Measurements from ENCODE around the gene MALT1.

MALT1 gene

DNA sequence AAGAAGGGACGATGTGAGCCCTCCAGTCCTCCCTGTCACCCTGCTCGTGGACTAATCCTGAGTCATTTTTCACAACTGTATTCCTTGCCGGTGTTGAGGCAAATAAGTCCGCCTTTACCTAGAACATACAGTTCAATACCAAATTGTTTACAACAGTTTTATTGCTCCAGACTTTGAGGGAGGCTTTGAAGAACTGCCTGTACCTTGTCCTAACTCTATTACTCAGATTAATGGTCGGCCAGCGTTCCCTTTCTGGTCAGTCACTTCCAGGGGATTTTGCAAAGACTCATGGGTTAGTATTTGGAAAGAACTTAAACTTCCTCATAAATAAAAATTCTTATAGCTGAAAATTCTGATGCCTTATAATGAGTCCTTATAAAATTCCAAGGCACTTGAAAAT lies 108.3 kb downstream of the MALT1 start:
- no peak for FAIRE-seq

DNA sequence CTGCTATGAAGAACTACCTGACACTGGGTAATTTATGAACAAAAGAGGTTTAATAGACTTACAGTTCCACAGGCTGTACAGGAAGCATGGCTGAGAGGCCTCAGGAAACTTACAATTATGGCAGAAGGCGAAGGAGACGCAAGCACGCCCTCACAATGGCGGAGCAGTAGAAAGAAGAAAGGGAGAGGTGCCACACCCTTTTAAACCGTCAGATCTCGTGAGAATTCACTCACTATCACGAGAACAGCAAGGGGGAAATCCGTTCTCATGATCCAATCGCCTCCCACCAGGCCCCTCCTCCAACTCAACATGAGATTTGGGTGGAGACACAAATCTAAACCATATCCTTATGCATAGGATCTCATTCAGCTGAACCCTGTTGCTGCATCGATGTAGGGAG lies 108.8 kb downstream of the MALT1 start:
- no peak for FAIRE-seq

DNA sequence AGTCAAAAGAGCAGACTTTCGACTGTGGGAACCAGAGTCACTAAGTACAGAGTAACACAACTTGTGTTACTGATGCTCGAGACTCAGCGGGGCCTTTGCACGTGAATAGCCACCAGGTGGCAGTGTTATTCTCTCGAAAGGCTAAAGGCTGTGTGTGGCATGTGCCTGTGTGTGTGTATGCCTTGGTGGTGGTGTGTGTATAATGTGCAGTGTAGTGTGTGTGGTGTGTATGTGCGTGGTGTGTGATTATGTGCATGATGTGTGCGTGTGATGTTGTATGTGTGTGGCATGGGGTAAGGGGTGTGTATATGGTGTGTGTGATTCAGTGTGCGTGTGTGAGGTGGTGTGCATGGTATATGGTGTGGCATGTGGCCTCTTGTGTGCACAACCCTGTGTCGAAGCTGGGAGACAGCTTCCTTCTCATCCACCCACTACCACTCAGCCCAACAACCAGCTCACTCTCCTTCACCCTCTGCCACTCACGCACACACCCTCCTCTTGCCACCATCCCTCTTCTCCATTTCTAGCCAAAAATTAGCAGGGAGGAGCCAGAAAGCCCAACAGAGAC lies 110.4 kb downstream of the MALT1 start:
- peak; percentile 64 for FAIRE-seq

DNA sequence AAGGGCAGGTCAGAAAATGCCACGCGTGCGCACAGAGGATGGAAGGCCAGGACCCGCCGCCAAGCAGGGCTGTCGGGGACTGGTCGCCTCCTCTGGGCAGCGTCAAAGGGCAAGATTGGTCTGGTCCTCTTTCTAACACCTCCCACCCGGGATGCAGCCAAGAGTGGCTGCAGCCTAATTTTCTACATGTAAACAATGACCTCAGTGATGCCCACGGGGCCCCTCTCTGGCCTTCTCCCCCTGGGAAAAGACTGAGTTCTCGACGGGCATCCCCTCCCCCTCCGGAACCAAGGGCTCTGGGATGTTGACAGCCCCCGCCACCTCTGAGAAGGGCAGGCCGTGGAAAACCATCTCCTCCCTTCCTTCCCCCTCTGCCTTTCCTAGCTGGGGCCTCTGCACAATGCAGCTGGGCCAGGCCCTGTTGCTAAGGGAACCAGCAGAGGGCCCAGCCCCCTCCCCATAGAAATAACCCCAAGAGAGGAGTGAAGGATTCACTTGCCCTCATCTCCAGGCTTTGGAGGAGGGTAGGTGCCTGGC lies 113.4 kb downstream of the MALT1 start:
- FAIRE-seq: no peak

DNA sequence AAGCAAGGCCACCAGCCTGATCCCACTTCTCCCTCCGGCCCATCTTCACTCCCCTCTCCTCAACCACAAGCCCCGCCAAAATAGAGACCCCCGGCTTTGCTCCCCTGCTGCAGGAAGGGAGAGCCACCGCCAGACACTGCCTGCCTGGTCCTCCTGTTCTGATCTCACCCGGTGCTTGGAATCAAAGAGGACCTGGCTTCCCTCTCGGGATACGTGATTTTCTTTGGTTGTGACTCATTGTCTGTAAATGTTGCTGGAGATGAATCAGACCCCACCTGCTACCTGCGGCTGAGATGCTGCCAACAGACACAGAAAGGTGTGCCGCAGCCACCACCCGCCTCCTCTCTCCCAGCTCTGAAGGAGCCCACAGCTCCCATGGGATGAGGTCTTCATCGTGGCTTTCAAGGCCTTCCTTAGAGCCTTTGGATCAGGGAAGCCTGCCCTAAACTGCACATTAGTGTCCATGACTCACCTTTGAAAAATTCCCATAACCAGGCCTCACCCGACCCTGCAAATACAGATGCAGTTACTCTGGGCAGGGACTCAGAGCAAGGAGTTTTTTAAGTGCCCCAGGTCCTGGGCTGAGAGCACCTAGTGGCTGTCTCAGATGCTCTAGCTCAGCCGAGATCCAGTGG lies 114.0 kb downstream of the MALT1 start:
- FAIRE-seq: no peak

DNA sequence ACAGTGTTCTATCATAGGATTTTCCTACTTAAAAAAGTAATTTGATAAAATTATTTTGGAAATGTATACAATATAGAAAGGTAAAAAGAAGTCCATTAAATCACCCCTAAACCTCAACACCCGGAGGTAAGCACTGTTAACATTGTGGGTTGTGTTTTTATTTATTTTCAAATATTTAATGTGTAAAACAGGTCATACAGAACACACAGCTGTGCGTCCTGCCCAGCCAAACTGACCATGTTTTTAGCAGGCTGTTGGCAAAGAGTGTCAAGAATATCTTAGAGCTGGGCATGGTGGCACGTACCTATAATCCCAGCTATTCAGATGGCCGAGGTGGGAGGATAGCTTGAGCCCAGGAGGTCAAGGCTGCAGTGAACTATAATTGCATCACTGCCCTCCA lies 114.6 kb downstream of the MALT1 start:
- FAIRE-seq: no peak

DNA sequence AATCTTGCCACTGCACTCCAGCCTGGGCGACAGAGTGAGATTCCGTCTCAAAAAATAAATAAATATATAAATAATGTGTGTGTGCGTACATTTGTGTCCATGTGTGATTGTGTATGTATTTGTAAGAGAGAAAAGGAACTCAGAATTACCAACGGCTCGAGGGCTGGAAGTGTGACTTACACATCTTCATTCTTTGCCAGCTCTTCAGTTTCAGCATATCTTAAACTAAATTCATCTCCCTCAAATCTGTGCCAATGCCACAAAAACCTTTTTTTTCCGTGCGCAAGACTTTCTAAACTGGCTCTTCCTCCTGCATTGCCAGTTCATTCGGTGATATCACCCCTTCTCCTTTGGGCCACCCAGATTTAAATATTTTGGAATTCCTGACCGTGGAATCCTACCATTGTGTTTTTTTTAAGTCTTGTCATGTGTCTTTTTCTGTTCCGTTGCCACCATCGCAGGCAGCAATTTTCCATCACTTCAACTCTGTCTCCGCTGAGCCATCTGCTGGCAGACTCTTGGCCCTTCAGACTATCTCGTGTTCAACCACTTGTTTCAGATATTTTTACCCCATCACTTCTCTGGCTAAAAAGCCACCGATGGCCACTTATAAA lies 116.4 kb downstream of the MALT1 start:
- no peak for FAIRE-seq

DNA sequence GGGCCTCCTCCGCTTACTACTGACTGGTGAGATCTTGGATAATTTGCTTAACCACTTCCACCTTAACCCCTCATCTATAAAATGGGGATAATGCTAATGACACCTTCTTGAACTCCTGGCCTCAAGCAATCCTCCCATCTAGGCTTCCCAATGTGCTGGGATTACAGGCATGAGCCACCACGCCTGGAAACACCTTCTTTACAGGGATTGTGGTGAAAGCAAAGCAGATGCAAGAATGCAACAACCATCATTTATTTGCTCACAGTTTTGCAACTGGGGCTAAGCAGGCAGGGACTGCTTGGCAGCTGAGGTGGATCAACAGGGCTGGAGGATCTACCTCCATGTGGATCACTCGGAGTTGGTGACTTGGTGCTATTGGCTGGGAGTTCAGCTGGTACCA lies 117.2 kb downstream of the MALT1 start:
- no peak for FAIRE-seq

DNA sequence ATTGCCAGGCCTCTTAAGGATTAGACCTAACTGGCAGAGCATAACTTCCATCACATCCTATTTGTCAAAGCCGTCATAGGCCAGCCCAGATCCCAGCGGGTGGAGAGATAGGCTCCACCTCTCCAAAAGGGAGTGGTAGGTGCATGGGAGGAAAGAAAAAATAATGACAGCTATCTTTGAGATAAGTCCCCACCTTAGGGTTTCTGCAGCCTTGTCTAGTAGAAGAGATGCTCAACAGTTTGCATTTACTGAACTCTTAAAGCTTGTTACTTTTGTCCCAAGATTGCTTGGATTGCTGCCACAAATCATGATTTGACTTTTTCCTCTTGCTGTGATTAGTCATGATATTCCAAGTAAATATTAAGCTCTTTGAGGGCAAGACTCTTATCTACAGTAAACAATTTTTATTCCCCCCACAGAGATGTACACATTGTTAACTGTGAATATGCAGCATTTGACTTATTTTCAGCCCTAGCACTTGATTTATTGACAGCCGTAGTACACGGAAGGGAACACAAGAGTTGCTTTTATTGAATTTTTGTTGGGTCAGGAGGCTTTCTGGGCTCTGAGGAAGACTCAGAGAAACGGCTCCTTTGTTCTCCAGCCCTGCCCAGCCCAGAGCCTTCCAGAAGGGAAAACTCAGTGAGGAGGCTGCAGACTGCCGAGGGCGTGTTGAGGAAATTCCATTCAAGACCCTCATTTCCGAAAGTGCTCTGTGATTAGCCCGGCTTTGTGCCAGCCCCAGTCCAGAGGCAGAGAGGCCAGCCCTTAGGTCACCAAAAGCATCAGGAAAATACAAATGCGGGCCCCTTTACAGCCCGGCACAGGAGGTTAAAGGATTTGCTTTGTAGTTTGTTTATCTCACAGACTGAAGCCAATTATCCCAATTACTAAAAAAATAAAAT lies 118.0 kb downstream of the MALT1 start:
- peak; percentile 5 for FAIRE-seq

DNA sequence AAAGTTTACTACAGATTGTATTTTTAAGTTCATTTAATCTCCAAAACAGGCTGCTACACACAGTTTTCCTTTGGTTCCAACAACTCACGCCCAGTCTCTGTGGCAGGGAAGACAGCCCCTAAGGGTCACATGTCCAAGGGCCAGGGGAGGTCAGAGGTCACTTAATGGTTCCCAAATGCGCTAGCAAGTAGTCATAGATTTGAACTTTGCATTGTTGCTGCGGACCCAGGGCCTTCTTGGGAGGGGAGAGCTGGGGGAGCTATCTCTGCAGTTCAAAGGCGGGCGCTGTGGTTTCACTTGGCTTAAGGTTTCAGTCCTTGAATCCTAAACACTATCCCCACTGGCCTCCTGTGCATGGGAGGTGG lies 118.6 kb downstream of the MALT1 start:
- no peak for FAIRE-seq

DNA sequence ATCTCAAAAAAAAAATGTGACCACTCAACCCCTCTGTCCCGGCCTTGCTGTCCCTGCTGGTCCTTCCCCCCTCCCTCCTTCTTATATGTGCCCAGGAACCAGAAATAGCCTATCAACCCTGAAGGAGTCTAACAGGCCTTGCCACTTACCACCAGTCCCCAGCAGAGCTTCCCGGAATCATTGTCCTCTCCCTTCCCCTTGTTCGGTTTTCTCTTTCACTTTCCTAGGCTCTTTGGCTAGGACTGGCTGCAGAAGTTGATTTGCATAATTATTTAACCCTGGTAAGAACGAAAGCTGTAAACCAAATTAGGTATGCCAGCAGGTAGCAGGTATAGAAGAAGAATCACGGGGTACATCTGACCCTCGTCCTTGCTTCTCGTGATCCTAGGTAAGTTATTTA lies 120.8 kb downstream of the MALT1 start:
- FAIRE-seq: no peak

DNA sequence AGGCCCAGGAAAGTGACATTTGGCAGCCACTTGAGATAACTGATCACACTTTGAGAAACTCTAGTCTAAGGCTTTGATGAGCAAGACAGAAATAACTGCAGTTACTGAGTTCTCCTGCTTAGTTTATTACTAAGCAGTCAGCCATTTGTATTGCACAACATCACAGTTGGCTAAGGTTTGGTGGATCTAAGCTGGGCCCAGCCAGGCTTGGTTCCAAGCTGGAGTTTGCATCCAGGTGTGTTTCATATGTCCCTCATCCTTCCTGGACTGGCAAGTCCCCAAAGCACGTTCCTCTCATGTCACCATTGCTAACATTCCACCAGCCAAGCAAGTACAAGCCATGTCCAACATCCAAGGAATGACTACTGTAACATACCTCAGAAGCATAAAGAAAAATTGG lies 122.1 kb downstream of the MALT1 start:
- no peak for FAIRE-seq

DNA sequence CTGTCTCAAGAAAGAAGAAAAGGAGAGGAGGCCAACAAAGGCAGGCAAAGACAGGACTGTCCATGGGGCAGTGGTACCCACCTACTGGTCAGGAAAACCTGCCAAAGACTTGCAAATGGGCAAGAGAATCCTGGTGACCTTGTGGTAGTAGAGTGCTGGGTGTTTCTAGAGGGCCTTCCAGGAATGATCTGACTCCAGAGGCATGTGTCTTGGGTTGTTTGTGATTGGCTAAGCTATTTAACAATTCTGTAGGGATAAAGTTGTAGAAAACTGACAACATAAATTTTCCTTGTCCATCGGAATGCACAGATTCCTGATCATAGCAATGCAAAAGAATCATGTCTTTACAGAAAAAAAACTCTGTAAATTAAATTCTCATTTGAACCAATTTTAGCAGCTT lies 125.0 kb downstream of the MALT1 start:
- FAIRE-seq: no peak

DNA sequence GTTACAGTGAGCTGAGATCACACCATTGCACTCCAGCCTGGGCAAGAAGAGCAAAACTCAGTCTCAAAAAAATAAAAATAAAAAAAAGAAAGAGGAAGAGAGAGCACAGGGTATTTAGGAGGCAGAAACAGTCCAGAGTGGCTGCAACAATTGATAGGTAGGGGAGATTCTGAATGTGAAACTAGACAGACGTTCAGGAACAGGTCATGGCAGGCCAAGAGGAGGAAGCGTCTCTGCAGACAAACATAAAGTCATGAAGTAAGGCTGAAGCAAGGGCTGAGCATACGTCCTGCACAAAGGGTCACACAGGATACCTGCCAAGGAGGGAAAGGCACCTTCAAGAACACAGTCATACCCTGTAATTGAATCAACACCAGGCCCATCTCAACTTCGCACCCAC lies 129.3 kb downstream of the MALT1 start:
- FAIRE-seq: no peak

DNA sequence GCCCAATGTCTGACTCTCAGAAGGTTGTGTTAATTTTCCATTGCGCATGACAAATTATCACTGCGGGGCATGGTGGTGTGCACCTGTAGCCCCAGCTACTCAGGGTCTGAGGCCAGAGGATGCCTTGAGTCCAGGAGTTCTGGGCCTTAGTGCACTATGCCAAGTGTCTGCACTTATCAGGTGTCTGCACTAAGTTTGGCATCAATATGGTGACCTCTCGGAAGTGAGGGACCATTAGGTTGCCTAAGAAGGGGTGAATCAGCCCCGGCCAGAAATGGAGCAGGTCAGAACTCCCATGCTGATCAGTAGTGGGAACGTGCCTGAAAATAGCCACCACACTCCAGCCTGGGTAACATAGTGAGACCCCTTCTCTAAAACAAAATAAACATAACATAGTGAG lies 131.7 kb downstream of the MALT1 start:
- no peak for FAIRE-seq

DNA sequence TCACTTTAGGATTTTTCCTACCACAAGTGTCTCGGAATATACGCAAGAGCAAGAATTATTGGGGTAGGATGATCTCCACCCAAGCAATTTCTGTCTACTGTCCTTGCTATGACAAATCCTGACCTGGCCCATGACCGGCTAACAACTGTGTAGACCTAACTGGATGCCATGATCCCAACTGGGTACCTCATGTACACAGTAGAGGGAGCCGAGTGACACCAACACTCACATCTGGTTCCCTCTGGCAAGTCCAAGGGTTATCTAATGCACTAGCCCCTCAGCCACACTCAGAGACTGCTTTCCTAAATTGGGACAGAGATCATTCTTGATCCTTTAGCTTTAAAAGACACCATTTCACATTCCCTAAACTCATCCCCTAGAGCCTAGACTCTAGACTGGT lies 132.7 kb downstream of the MALT1 start:
- no peak for FAIRE-seq
